ENCODE measurements around the gene SWT1. TPM values are rescaled to one million over a fixed set of nuclear protein-coding genes. Genes with fewer than 3 reads are reported as not detected.

SWT1 gene
- total RNA-seq, 2 experiments from 2014 or later, result 4.1 to 5.3 TPM

GRCh38 chr1:185328255-185328654, 171.3 kb downstream of the SWT1 start:
- ChIA-PET CTCF (no interaction called here), POLR2A (no interaction called here)
- DNase-seq (no peak), ATAC-seq (ENCODE audit: poor library complexity) (no peak)
- no peaks in the 10 kb centered on the region for H3K36me3 ChIP-seq (ENCODE audit: insufficient read depth, low read length)
- TF ChIP-seq CTCF (IDR thresholded peaks at IDR 0.05), result no peak
- no peaks in the 10 kb centered on the region for H3K9me3 ChIP-seq (ENCODE audit: control insufficient read depth in 1 of 2, insufficient read depth in 1 of 2, low read length in 2 of 2)
- no peak overlapping the region for H3K27ac ChIP-seq (ENCODE audit: low read depth in 1 of 2, low read length in 2 of 2)
- H3K4me1 Mint-ChIP-seq (ENCODE audit: low read depth), result no peaks in the 10 kb centered on the region
- intact Hi-C loops (cut with DNase I, micrococcal nuclease), result no loop called here
- no peak overlapping the region for H3K4me3 Mint-ChIP-seq
- no peaks in the 10 kb centered on the region for H3K4me1 ChIP-seq (ENCODE audit: insufficient read depth, low read length)
- no peaks in the 10 kb centered on the region for H3K9me3 Mint-ChIP-seq
- no peaks in the 10 kb centered on the region for H3K27me3 ChIP-seq (ENCODE audit: control insufficient read depth in 1 of 2, insufficient read depth in 2 of 2, low read length in 2 of 2)
- no peak overlapping the region for H3K27ac Mint-ChIP-seq
- no peaks in the 10 kb centered on the region for H3K36me3 Mint-ChIP-seq (ENCODE audit: low read depth)
- H3K4me3 ChIP-seq (ENCODE audit: low read length), result no peak overlapping the region
- H3K27me3 Mint-ChIP-seq, result no peaks in the 10 kb centered on the region

- DNase-seq (no peak), ATAC-seq (ENCODE audit: poor library complexity) (no peak)
- Histone ChIP-seq H3K27me3 (ENCODE audit: control insufficient read depth in 1 of 2, insufficient read depth in 2 of 2, low read length in 2 of 2) (no peaks in the 10 kb centered on the region), H3K4me3 (ENCODE audit: low read length) (no peak overlapping the region), H3K27ac (ENCODE audit: low read depth in 1 of 2, low read length in 2 of 2) (no peak overlapping the region), H3K36me3 (ENCODE audit: insufficient read depth, low read length) (no peaks in the 10 kb centered on the region), H3K4me1 (ENCODE audit: insufficient read depth, low read length) (peaks cover 8% of the 10 kb centered on the region), H3K9me3 (ENCODE audit: control insufficient read depth in 1 of 2, insufficient read depth in 1 of 2, low read length in 2 of 2) (no peaks in the 10 kb centered on the region)
- Mint-ChIP-seq H3K36me3 (ENCODE audit: low read depth) (no peaks in the 10 kb centered on the region), H3K27ac (no peak overlapping the region), H3K27me3 (no peaks in the 10 kb centered on the region), H3K9me3 (no peaks in the 10 kb centered on the region), H3K4me3 (no peak overlapping the region), H3K4me1 (ENCODE audit: low read depth) (peaks cover 18% of the 10 kb centered on the region)
- no peak for TF ChIP-seq CTCF (IDR thresholded peaks at IDR 0.05)
- ChIA-PET CTCF (no interaction called here), POLR2A (no interaction called here)
- intact Hi-C loops (cut with DNase I, micrococcal nuclease), result no loop called here
Measured at GRCh38 chr1:185334182-185334581, 177.2 kb downstream of the SWT1 start.

GRCh38 chr1:185337246-185337645, 180.3 kb downstream of the SWT1 start:
- ATAC-seq (ENCODE audit: poor library complexity) (no peak), DNase-seq (no peak)
- H3K36me3 ChIP-seq (ENCODE audit: insufficient read depth, low read length), result no peaks in the 10 kb centered on the region
- no peak overlapping the region for H3K4me3 Mint-ChIP-seq
- H3K4me1 ChIP-seq (ENCODE audit: insufficient read depth, low read length), result peaks cover 20% of the 10 kb centered on the region
- H3K27ac Mint-ChIP-seq, result peak overlapping the region; percentile 33
- TF ChIP-seq CTCF (IDR thresholded peaks at IDR 0.05), result no peak
- no peak overlapping the region for H3K4me3 ChIP-seq (ENCODE audit: low read length)
- H3K27me3 ChIP-seq (ENCODE audit: control insufficient read depth in 1 of 2, insufficient read depth in 2 of 2, low read length in 2 of 2), result no peaks in the 10 kb centered on the region
- H3K9me3 Mint-ChIP-seq, result no peaks in the 10 kb centered on the region
- no peaks in the 10 kb centered on the region for H3K27me3 Mint-ChIP-seq
- no peaks in the 10 kb centered on the region for H3K36me3 Mint-ChIP-seq (ENCODE audit: low read depth)
- ChIA-PET CTCF (interaction anchor here (1.0 kb wide), 1 partner anchor 19 kb away, joined by 3 read pairs; no protein-coding TSS in a partner anchor), POLR2A (interaction anchor here (0.8 to 2.9 kb wide), 3 partner anchors 19 to 337 kb away, joined by 3 to 44 read pairs (median 3); partner anchors contain the start of gene IVNS1ABP)
- intact Hi-C loops (cut with DNase I, micrococcal nuclease), result no loop called here
- peaks cover 42% of the 10 kb centered on the region for H3K4me1 Mint-ChIP-seq (ENCODE audit: low read depth)
- H3K27ac ChIP-seq (ENCODE audit: low read depth in 1 of 2, low read length in 2 of 2), result no peak overlapping the region
- no peaks in the 10 kb centered on the region for H3K9me3 ChIP-seq (ENCODE audit: control insufficient read depth in 1 of 2, insufficient read depth in 1 of 2, low read length in 2 of 2)
